A549 (cell line): ENCODE data around the gene VPS13A. TPM values are rescaled to one million over a fixed set of nuclear protein-coding genes. Genes with fewer than 3 reads are reported as not detected.

Experiments
- ATAC-seq, 2 experiments: fragments of 200-7000 bp in 1 of 2; fragments of >200 bp in 1 of 2; cut with Nextera tagmentation in 1 of 2; cut with Tn5 transposase in 1 of 2; 3 replicates each; pipeline versions ENCODE4 v1.8.0 to v1.9.1; 2018 to 2020; ENCODE audit warnings: mild to moderate bottlenecking in 1 of 2, moderate library complexity in 1 of 2
- CTCF ChIA-PET: fragments of 300-600 bp; sonication (Branson Sonifier 250); formaldehyde crosslinking; extraction: SDS; loops from one replicate; lab custom pipeline; 2021; ENCODE audit warnings: antibody characterized with exemption, inconsistent platforms; lab: Yijun Ruan, JAX
- POLR2A ChIA-PET: fragments of 350-600 bp; formaldehyde crosslinking; extraction: SDS; loops from one replicate; lab custom pipeline; 2021; ENCODE audit warnings: antibody characterized with exemption, inconsistent platforms; lab: Yijun Ruan, JAX
- DNase-seq, 2 experiments: peaks; one replicate each; pipeline versions ENCODE4 v3.0.0 to v3.0.0-alpha.2; 2011 to 2016; ENCODE audit warnings: low read depth in 1 of 2, low spot score in 1 of 2
- FAIRE-seq: peaks from 2 replicates; lab custom pipeline; 2011; peaks lifted over from hg19 to GRCh38; lab: Jason Lieb, UNC
- H3K27ac ChIP-seq, 2 experiments: fragments of >200 bp; sonication (Bioruptor Twin); formaldehyde crosslinking; 3 replicates each; pipeline ENCODE4 v1.5.1; 2016 to 2017
- H3K4me1 ChIP-seq: fragments of >200 bp; sonication (Bioruptor Twin); formaldehyde crosslinking; 3 replicates; pipeline ENCODE4 v1.6.1; 2016
- H3K4me2 ChIP-seq: fragments of >200 bp; sonication (Bioruptor Twin); formaldehyde crosslinking; 3 replicates; pipeline ENCODE4 v1.6.1; 2016
- H3K4me3 ChIP-seq: fragments of >200 bp; sonication (Bioruptor Twin); formaldehyde crosslinking; 3 replicates; pipeline ENCODE4 v1.5.1; 2016
- H3K9me3 ChIP-seq: fragments of >200 bp; sonication (Bioruptor Twin); formaldehyde crosslinking; 3 replicates; pipeline ENCODE4 v1.6.1; 2016
- CBX8 ChIP-seq: fragments of 200-600 bp; sonication (generic); IDR thresholded peaks from 2 replicates; pipeline ENCODE4 v1.6.1; 2016
- CHD2 ChIP-seq: fragments of 150-350 bp; IDR thresholded peaks from 2 replicates; pipeline ENCODE4 v1.6.1; 2014; ENCODE audit warnings: low read length; ENCODE audit not compliant: partially characterized antibody
- CHD4 ChIP-seq: fragments of 200-600 bp; sonication (generic); IDR thresholded peaks from 2 replicates; pipeline ENCODE4 v1.6.1; 2016; ENCODE audit warnings: antibody characterized with exemption, mild to moderate bottlenecking, borderline replicate concordance
- EHF ChIP-seq: fragments of 250-450 bp; sonication (Bioruptor Pico); IDR thresholded peaks from 2 replicates; pipeline ENCODE4 v1.5.0; 2020; ENCODE audit warnings: mild to moderate bottlenecking
- EHMT2 ChIP-seq: fragments of 200-600 bp; sonication (generic); IDR thresholded peaks from 2 replicates; pipeline ENCODE4 v1.6.1; 2016; ENCODE audit warnings: antibody characterized with exemption, low read depth, mild to moderate bottlenecking, moderate library complexity
- EP300 ChIP-seq, 2 experiments: fragments of >200 bp; sonication (Bioruptor Twin); formaldehyde crosslinking; IDR thresholded peaks; 2 replicates in 1 of 2; 3 replicates in 1 of 2; pipeline ENCODE4 v1.6.1; 2016 to 2017
- FOSL2 ChIP-seq, 2 experiments: fragments of 450-650 bp in 1 of 2; fragments of >200 bp in 1 of 2; sonication (Bioruptor Twin) in 1 of 2; formaldehyde crosslinking; IDR thresholded peaks; 2 replicates each; pipeline versions ENCODE4 v1.5.0 to v1.6.1; 2016 to 2020; ENCODE audit warnings: mild to moderate bottlenecking in 1 of 2, moderate library complexity in 1 of 2
- FOXS1 ChIP-seq: fragments of 250-450 bp; sonication (Bioruptor Pico); IDR thresholded peaks from 2 replicates; pipeline ENCODE4 v1.5.0; 2020; ENCODE audit warnings: mild to moderate bottlenecking, moderate library complexity
- HEYL ChIP-seq: fragments of 250-450 bp; sonication (Bioruptor Pico); IDR thresholded peaks from 2 replicates; pipeline ENCODE4 v1.8.0; 2021; ENCODE audit warnings: mild to moderate bottlenecking, moderate library complexity
- JUNB ChIP-seq: fragments of >200 bp; sonication (Bioruptor Twin); formaldehyde crosslinking; IDR thresholded peaks from 2 replicates; pipeline ENCODE4 v1.6.1; 2016
- KDM1A ChIP-seq: fragments of 200-600 bp; sonication (generic); IDR thresholded peaks from 2 replicates; pipeline ENCODE4 v1.6.1; 2016; ENCODE audit warnings: low read depth, mild to moderate bottlenecking
- KDM5A ChIP-seq: fragments of 200-600 bp; sonication (generic); IDR thresholded peaks from 2 replicates; pipeline ENCODE4 v1.6.1; 2016; ENCODE audit warnings: antibody characterized with exemption, mild to moderate bottlenecking
- MAZ ChIP-seq: fragments of 150-350 bp; IDR thresholded peaks from 2 replicates; pipeline ENCODE4 v1.6.1; 2014; ENCODE audit warnings: antibody characterized with exemption, low read depth, low read length, borderline replicate concordance
- NPAS2 ChIP-seq: fragments of 250-450 bp; sonication (Bioruptor Pico); IDR thresholded peaks from 2 replicates; pipeline ENCODE4 v1.8.0; 2022; ENCODE audit warnings: mild to moderate bottlenecking, moderate library complexity, borderline replicate concordance
- NR3C1 ChIP-seq: fragments of >200 bp; sonication (Bioruptor Twin); formaldehyde crosslinking; IDR thresholded peaks from 3 replicates; pipeline ENCODE4 v1.6.1; 2017
- PHF8 ChIP-seq: fragments of 200-600 bp; sonication (generic); IDR thresholded peaks from 2 replicates; pipeline ENCODE4 v1.6.1; 2016; ENCODE audit warnings: low read depth, mild to moderate bottlenecking, antibody characterized with exemption, moderate library complexity, borderline replicate concordance
- POLR2A ChIP-seq: IDR thresholded peaks from 2 replicates; pipeline ENCODE4 v1.6.1; 2012; ENCODE audit warnings: mild to moderate bottlenecking, low read length
- RAD21 ChIP-seq, 2 experiments: fragments of >200 bp in 1 of 2; sonication (Bioruptor Twin) in 1 of 2; formaldehyde crosslinking in 1 of 2; IDR thresholded peaks in 1 of 2; conservative IDR thresholded peaks in 1 of 2; 2 replicates in 1 of 2; 3 replicates in 1 of 2; pipeline ENCODE4 v1.6.1; 2012 to 2018; ENCODE audit warnings: inconsistent platforms in 1 of 2
- RARB ChIP-seq: fragments of 250-450 bp; sonication (Bioruptor Pico); IDR thresholded peaks from 2 replicates; pipeline ENCODE4 v1.8.0; 2021; ENCODE audit warnings: mild to moderate bottlenecking, moderate library complexity
- RFX5 ChIP-seq: fragments of 450-650 bp; IDR thresholded peaks from 2 replicates; pipeline ENCODE4 v1.7.1; 2014; ENCODE audit warnings: antibody characterized with exemption, mild to moderate bottlenecking, moderate library complexity
- RNF2 ChIP-seq: fragments of 200-600 bp; sonication (generic); IDR thresholded peaks from 2 replicates; pipeline ENCODE4 v1.6.1; 2016; ENCODE audit warnings: low read depth, mild to moderate bottlenecking, antibody characterized with exemption, moderate library complexity, borderline replicate concordance
- SMC3 ChIP-seq: fragments of >200 bp; sonication (Bioruptor Twin); formaldehyde crosslinking; IDR thresholded peaks from 3 replicates; pipeline ENCODE4 v1.6.1; 2018; ENCODE audit warnings: inconsistent platforms
- SREBF2 ChIP-seq: fragments of 450-650 bp; IDR thresholded peaks from 2 replicates; pipeline ENCODE4 v1.6.1; 2014; ENCODE audit warnings: mild to moderate bottlenecking, moderate library complexity
- TP53 ChIP-seq: fragments of 250-450 bp; sonication (Bioruptor Pico); IDR thresholded peaks from 2 replicates; pipeline ENCODE4 v1.5.0; 2021; ENCODE audit warnings: mild to moderate bottlenecking, moderate library complexity
- ZNF302 ChIP-seq: fragments of 250-450 bp; sonication (Bioruptor Pico); IDR thresholded peaks from 2 replicates; pipeline ENCODE4 v1.9.0; 2021; ENCODE audit warnings: inconsistent platforms, mild to moderate bottlenecking, moderate library complexity
- ZSCAN20 ChIP-seq: fragments of 250-450 bp; sonication (Bioruptor Pico); IDR thresholded peaks from 2 replicates; pipeline ENCODE4 v1.8.0; 2022; ENCODE audit warnings: mild to moderate bottlenecking, moderate library complexity
- WGBS: methylation state at CpG from one replicate; pipeline ENCODE4 v1.1.6; 2017; ENCODE audit errors: missing lambda C conversion rate; 5-methylcytosine and 5-hydroxymethylcytosine counted together
- polyA plus RNA-seq, 4 experiments: library from polyadenylated mRNA; depleted of rRNA in 3 of 4; stranded (reverse); fragments of >200 nt; fragmentation: RNase III in 1 of 4; extraction: RNeasy Plus Mini Kit Qiagen cat#74134 plus additional on column Dnase treatment in 1 of 4; gene quantifications; 2 replicates in 3 of 4; 3 replicates in 1 of 4; pipeline ENCODE4 v1.2.3, GENCODE V29; 2011 to 2017
- TF ChIP-seq, protein P1 (sequence below): fragments of 250-450 bp; sonication (Bioruptor Pico); IDR thresholded peaks from 2 replicates; pipeline ENCODE4 v1.5.0; 2020; ENCODE audit warnings: low read depth, mild to moderate bottlenecking, moderate library complexity
- TF ChIP-seq, protein P2 (sequence below): fragments of >200 bp; sonication (Bioruptor Twin); formaldehyde crosslinking; IDR thresholded peaks from 3 replicates; pipeline ENCODE4 v1.5.1; 2016
- TF ChIP-seq, protein P3 (sequence below): fragments of 450-650 bp; IDR thresholded peaks from 2 replicates; pipeline ENCODE4 v1.6.1; 2014; ENCODE audit warnings: antibody characterized with exemption

Gene VPS13A
- polyA plus RNA-seq, 2 of the 4 experiments (the other 2 are of a cell fraction): 12.3 to 66.6 TPM

GRCh38 chr9:77211561-77211960, 34.2 kb downstream of the VPS13A start:
- DNase-seq: no peak
- TF ChIP-seq EHMT2 (no peak), KDM5A (no peak), MAZ (no peak), ZSCAN20 (CRISPR knock-in tag) (no peak), JUNB (no peak), SMC3 (no peak), HEYL (CRISPR knock-in tag) (no peak), TP53 (CRISPR knock-in tag) (no peak), CHD2 (no peak), POLR2A (no peak), RNF2 (no peak), RAD21 (conservative IDR thresholded peaks at IDR 0.05 in 1 of 2, IDR thresholded peaks at IDR 0.05 in 1 of 2) (no peak), FOSL2 (IDR thresholded peaks at IDR 0.05) (no peak), FOSL2 (CRISPR knock-in tag; IDR thresholded peaks at IDR 0.05) (no peak), EP300 (IDR thresholded peaks at IDR 0.05) (no peak), ZNF302 (no peak), NPAS2 (CRISPR knock-in tag) (no peak), EHF (no peak), RARB (no peak)
- TF ChIP-seq, protein P1, sequence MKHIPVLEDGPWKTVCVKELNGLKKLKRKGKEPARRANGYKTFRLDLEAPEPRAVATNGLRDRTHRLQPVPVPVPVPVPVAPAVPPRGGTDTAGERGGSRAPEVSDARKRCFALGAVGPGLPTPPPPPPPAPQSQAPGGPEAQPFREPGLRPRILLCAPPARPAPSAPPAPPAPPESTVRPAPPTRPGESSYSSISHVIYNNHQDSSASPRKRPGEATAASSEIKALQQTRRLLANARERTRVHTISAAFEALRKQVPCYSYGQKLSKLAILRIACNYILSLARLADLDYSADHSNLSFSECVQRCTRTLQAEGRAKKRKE: no peak
- WGBS: 92% methylated on average over 6 of the region's 6 CpGs
- no peak for FAIRE-seq
- H3K27ac ChIP-seq: no peak overlapping the region
- ATAC-seq: no peak
- H3K9me3 ChIP-seq: no peaks in the 10 kb centered on the region
- no peak overlapping the region for H3K4me2 ChIP-seq
- CTCF ChIA-PET: interaction anchor here (0.8 kb wide), 1 partner anchor 13 kb away, joined by 3 read pairs; no protein-coding TSS in a partner anchor
- H3K4me3 ChIP-seq: no peak overlapping the region
- POLR2A ChIA-PET: no interaction called here
- H3K4me1 ChIP-seq: peaks cover 9% of the 10 kb centered on the region; the same call in 1 of the 3 replicates

- Histone ChIP-seq H3K4me1 (peaks cover 10% of the 10 kb centered on the region; the same call in 1 of the 3 replicates), H3K4me3 (no peak overlapping the region), H3K27ac (no peak overlapping the region), H3K9me3 (no peaks in the 10 kb centered on the region), H3K4me2 (no peak overlapping the region)
- TF ChIP-seq, protein P2, sequence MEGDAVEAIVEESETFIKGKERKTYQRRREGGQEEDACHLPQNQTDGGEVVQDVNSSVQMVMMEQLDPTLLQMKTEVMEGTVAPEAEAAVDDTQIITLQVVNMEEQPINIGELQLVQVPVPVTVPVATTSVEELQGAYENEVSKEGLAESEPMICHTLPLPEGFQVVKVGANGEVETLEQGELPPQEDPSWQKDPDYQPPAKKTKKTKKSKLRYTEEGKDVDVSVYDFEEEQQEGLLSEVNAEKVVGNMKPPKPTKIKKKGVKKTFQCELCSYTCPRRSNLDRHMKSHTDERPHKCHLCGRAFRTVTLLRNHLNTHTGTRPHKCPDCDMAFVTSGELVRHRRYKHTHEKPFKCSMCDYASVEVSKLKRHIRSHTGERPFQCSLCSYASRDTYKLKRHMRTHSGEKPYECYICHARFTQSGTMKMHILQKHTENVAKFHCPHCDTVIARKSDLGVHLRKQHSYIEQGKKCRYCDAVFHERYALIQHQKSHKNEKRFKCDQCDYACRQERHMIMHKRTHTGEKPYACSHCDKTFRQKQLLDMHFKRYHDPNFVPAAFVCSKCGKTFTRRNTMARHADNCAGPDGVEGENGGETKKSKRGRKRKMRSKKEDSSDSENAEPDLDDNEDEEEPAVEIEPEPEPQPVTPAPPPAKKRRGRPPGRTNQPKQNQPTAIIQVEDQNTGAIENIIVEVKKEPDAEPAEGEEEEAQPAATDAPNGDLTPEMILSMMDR: no peak
- TF ChIP-seq KDM1A (no peak), NR3C1 (no peak), CHD4 (no peak), CBX8 (no peak), PHF8 (no peak), RFX5 (no peak), ZNF302 (no peak), TP53 (CRISPR knock-in tag) (no peak), KDM5A (no peak), FOXS1 (CRISPR knock-in tag) (no peak), SREBF2 (no peak)
- TF ChIP-seq, protein P3, sequence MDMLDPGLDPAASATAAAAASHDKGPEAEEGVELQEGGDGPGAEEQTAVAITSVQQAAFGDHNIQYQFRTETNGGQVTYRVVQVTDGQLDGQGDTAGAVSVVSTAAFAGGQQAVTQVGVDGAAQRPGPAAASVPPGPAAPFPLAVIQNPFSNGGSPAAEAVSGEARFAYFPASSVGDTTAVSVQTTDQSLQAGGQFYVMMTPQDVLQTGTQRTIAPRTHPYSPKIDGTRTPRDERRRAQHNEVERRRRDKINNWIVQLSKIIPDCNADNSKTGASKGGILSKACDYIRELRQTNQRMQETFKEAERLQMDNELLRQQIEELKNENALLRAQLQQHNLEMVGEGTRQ: no peak
- no peak for DNase-seq
- ChIA-PET POLR2A (no interaction called here), CTCF (no interaction called here)
- no peak for FAIRE-seq
- ATAC-seq: no peak
- 93% methylated on average over 1 of the region's 1 CpG for WGBS
Observed at GRCh38 chr9:77212801-77213200, 35.5 kb downstream of the VPS13A start.
